HepG2 (cell line): Measurements from ENCODE around the gene PRELID1. TPM values are rescaled to one million over a fixed set of nuclear protein-coding genes. Genes with fewer than 3 reads are reported as not detected.
A peak's percentile ranks its signal among the peaks of the same experiment; 100 is the strongest.

ENCODE experiments used
- CREB3 ChIP-seq: sonication (generic); formaldehyde crosslinking; IDR thresholded peaks from 2 replicates; pipeline ENCODE4 v1.5.0; 2020; ENCODE audit warnings: missing genetic modification reagents
- EP300 ChIP-seq, 3 experiments: sonication (generic) in 1 of 3; formaldehyde crosslinking in 1 of 3; IDR thresholded peaks; 2 replicates each; pipeline versions ENCODE4 v1.5.1 to v1.6.1; 2011 to 2020; ENCODE audit warnings: low read depth in 2 of 3, low read length in 2 of 3, borderline replicate concordance in 1 of 3, improper control_type of control experiment in 1 of 3, mild to moderate bottlenecking in 1 of 3, missing genetic modification reagents in 1 of 3, moderate library complexity in 1 of 3
- GATAD2A ChIP-seq: IDR thresholded peaks from 2 replicates; pipeline ENCODE4 v1.6.1; 2016
- GPBP1L1 ChIP-seq: sonication (generic); formaldehyde crosslinking; IDR thresholded peaks from 2 replicates; pipeline ENCODE4 v1.5.0; 2020; ENCODE audit warnings: mild to moderate bottlenecking, missing genetic modification reagents
- MED8 ChIP-seq: sonication (generic); formaldehyde crosslinking; IDR thresholded peaks from 2 replicates; pipeline ENCODE4 v1.8.1; 2023; ENCODE audit warnings: mild to moderate bottlenecking, missing genetic modification reagents; ENCODE audit not compliant: insufficient replicate concordance
- MZF1 ChIP-seq: sonication (generic); formaldehyde crosslinking; IDR thresholded peaks from 2 replicates; pipeline ENCODE4 v1.8.1; 2023; ENCODE audit warnings: mild to moderate bottlenecking, missing genetic modification reagents, borderline replicate concordance
- RARA ChIP-seq: IDR thresholded peaks from 2 replicates; pipeline ENCODE4 v1.6.1; 2016; ENCODE audit warnings: missing genetic modification reagents, missing compliant biosample characterization
- ZBTB42 ChIP-seq: sonication (generic); formaldehyde crosslinking; IDR thresholded peaks from 2 replicates; pipeline ENCODE4 v1.5.0; 2020; ENCODE audit warnings: mild to moderate bottlenecking, missing genetic modification reagents
- ZNF296 ChIP-seq: sonication (generic); formaldehyde crosslinking; conservative IDR thresholded peaks from 2 replicates; pipeline ENCODE4 v1.5.0; 2020; ENCODE audit warnings: mild to moderate bottlenecking, missing genetic modification reagents
- ZNF510 ChIP-seq: sonication (generic); formaldehyde crosslinking; IDR thresholded peaks from 2 replicates; pipeline ENCODE4 v1.4.0; 2020; ENCODE audit warnings: low read depth, mild to moderate bottlenecking, missing genetic modification reagents
- ZNF558 ChIP-seq: sonication (generic); formaldehyde crosslinking; IDR thresholded peaks from 2 replicates; pipeline ENCODE4 v1.9.0; 2022; ENCODE audit warnings: mild to moderate bottlenecking, missing genetic modification reagents, borderline replicate concordance
- ZNF770 ChIP-seq: sonication (generic); formaldehyde crosslinking; IDR thresholded peaks from 2 replicates; pipeline ENCODE4 v1.5.0; 2020; ENCODE audit warnings: mild to moderate bottlenecking, missing genetic modification reagents
- ZNF800 ChIP-seq: sonication (generic); formaldehyde crosslinking; IDR thresholded peaks from 2 replicates; pipeline ENCODE4 v1.4.0; 2020; ENCODE audit warnings: missing genetic modification reagents
- ZSCAN22 ChIP-seq: sonication (generic); formaldehyde crosslinking; IDR thresholded peaks from 2 replicates; pipeline ENCODE4 v1.4.0; 2020; ENCODE audit warnings: mild to moderate bottlenecking, missing genetic modification reagents
- polyA plus RNA-seq, 8 experiments: library from polyadenylated mRNA; depleted of rRNA in 3 of 8; stranded (reverse) in 7 of 8; unstranded in 1 of 8; fragments of >200 nt; fragmentation: Illumina TruSeq in 4 of 8; extraction: Trizol in 4 of 8; gene quantifications; 2 replicates each; pipeline versions ENCODE4 v1.2.1 to v1.2.3, GENCODE V29; 2011 to 2016; ENCODE audit warnings: low read depth in 4 of 8, missing spikeins in 1 of 8, mixed read lengths in 1 of 8; ENCODE audit not compliant: insufficient read depth in 1 of 8
- total RNA-seq, 5 experiments: library from RNA; depleted of rRNA; stranded (reverse); fragments of >200 nt; fragmentation: Illumina TruSeq; extraction: Trizol; gene quantifications; 2 replicates each; pipeline ENCODE4 v1.2.3, GENCODE V29; 2016; ENCODE audit warnings: low read depth in 1 of 5

The PRELID1 gene
- total and polyA plus RNA-seq, 2 of the 13 experiments (the other 11 are each of a cell fraction or from before 2014, with no cell fraction given) = 250 to 271 TPM

GRCh38 chr5:177311723-177312648 is 8.4 kb downstream of the PRELID1 start, which contains the start of gene MXD3 (continued):
- TF ChIP-seq ZNF800 (CRISPR knock-in tag) (0 out of 2 replicates have a peak, but pooled peaks have one; percentile 25), RARA (no peak), ZNF770 (CRISPR knock-in tag) (no peak), GATAD2A (no peak), CREB3 (CRISPR knock-in tag) (no peak), ZNF558 (no peak), ZNF510 (CRISPR knock-in tag) (no peak), ZBTB42 (0 out of 2 replicates have a peak, but pooled peaks have one; percentile 34), EP300 (IDR thresholded peaks at IDR 0.05; ENCODE audit: low read depth in 2 of 2, low read length in 2 of 2) (peak in 1 of 2 experiments; percentile 34; a peak in 1 of 4 replicates), EP300 (CRISPR knock-in tag; IDR thresholded peaks at IDR 0.05; ENCODE audit: borderline replicate concordance) (no peak), MED8 (CRISPR knock-in tag) (peak; percentile 23), MZF1 (CRISPR knock-in tag) (no peak), GPBP1L1 (no peak), ZSCAN22 (no peak), ZNF296 (CRISPR knock-in tag) (no peak)
